Measurements from ENCODE around the gene DIS3L2.

GRCh38 chr2:232362174-232362900, 400.8 kb downstream of the DIS3L2 start:
- TF ChIP-seq CTCF (IDR thresholded peaks at IDR 0.05) (no peak), POLR2A (IDR thresholded peaks at IDR 0.05) (no peak), EP300 (IDR thresholded peaks at IDR 0.05) (no peak)
